Sigmoid colon (tissue), 7 donors: Measurements from ENCODE around the gene CRTC3. TPM values are rescaled to one million over a fixed set of nuclear protein-coding genes. Genes with fewer than 3 reads are reported as not detected.
"Not testable (repeated sequence)": the region's sequence is repeated elsewhere in the genome, so short reads cannot be mapped to it uniquely, and the experiment has no call there.

ENCODE experiments used
- DNase-seq: peaks from one replicate; pipeline ENCODE4 v3.0.0-alpha.2; 2019
- H3K27ac ChIP-seq, 4 donors: fragments of 200-600 bp; sonication (generic); one replicate each; pipeline ENCODE4 v1.5.1; 2016 to 2019; ENCODE audit warnings: mild to moderate bottlenecking in 1 of 4
- H3K27me3 ChIP-seq, 3 donors: fragments of 200-600 bp; sonication (generic); one replicate each; pipeline ENCODE4 v1.5.1; 2019; ENCODE audit warnings: mild to moderate bottlenecking in 1 of 3
- H3K36me3 ChIP-seq, 4 donors: fragments of 200-600 bp; sonication (generic); one replicate each; pipeline ENCODE4 v1.5.1; 2016 to 2019
- H3K4me1 ChIP-seq, 4 donors: fragments of 200-600 bp; sonication (generic); one replicate each; pipeline ENCODE4 v1.5.1; 2017 to 2019
- H3K4me3 ChIP-seq, 4 donors: fragments of 200-600 bp; sonication (generic); one replicate each; pipeline ENCODE4 v1.5.1; 2017 to 2019; ENCODE audit warnings: mild to moderate bottlenecking in 2 of 4, moderate library complexity in 1 of 4
- H3K9me3 ChIP-seq, 4 donors: fragments of 200-600 bp in 3 of 4; sonication (generic) in 3 of 4; one replicate each; pipeline versions ENCODE4 v1.5.1 to v1.6.1; 2013 to 2019
- CTCF ChIP-seq, 4 experiments: fragments of 450-650 bp in 3 of 4; fragments of 200-600 bp in 1 of 4; IDR thresholded peaks; one replicate each; pipeline ENCODE4 v1.5.1; 2016 to 2019; ENCODE audit warnings: antibody characterized with exemption in 4 of 4, mild to moderate bottlenecking in 3 of 4, moderate library complexity in 2 of 4
- EP300 ChIP-seq, 4 donors: sonication (generic); formaldehyde crosslinking; IDR thresholded peaks; one replicate each; pipeline ENCODE4 v1.6.1; 2017; ENCODE audit warnings: antibody characterized with exemption in 4 of 4
- POLR2A ChIP-seq, 2 donors: fragments of 450-650 bp; IDR thresholded peaks; one replicate each; pipeline ENCODE4 v1.6.1; 2016; ENCODE audit warnings: antibody characterized with exemption in 2 of 2, mild to moderate bottlenecking in 2 of 2, moderate library complexity in 2 of 2
- POLR2AphosphoS5 ChIP-seq, 4 donors: sonication (generic); formaldehyde crosslinking; IDR thresholded peaks; one replicate each; pipeline ENCODE4 v1.6.1; 2017; ENCODE audit warnings: antibody characterized with exemption in 4 of 4
- WGBS, 2 donors: extraction: QIAGEN DNeasy Blood & Tissue Kit; methylation state at CpG; one replicate each; pipeline ENCODE4 v1.1.7; 2013; 5-methylcytosine and 5-hydroxymethylcytosine counted together
- intact Hi-C: fragments of 100-400 bp; cut with DNase I; formaldehyde crosslinking; loops from one replicate; pipeline ENCODE4 v1.15.1; 2023
- polyA plus RNA-seq, 3 donors: library from polyadenylated mRNA; stranded (reverse); fragments of 200-250 nt; gene quantifications; one replicate each; pipeline ENCODE4 v1.2.3, GENCODE V29; 2013
- total RNA-seq, 4 donors: library from RNA; depleted of rRNA; stranded (reverse); fragments of >200 nt; gene quantifications; one replicate each; pipeline ENCODE4 v1.1.0, GENCODE V29; 2016
- donor health status: healthy with polysubstance abuse.
- donor health status: Bipolar disorder and iron deficiency.
- donor health status: healthy.

The CRTC3 gene
- total and polyA plus RNA-seq, 7 donors: 5.4 to 64.0 (median 27.6) TPM

- H3K4me1 ChIP-seq: no peaks in the 10 kb centered on the region
- no peak overlapping the region for H3K4me3 ChIP-seq
- no peaks in the 10 kb centered on the region for H3K36me3 ChIP-seq
- TF ChIP-seq CTCF (IDR thresholded peaks at IDR 0.05) (no peak), EP300 (IDR thresholded peaks at IDR 0.05) (no peak), POLR2AphosphoS5 (IDR thresholded peaks at IDR 0.05) (no peak), POLR2A (IDR thresholded peaks at IDR 0.05) (no peak)
- intact Hi-C loops: no loop called here
- no peak overlapping the region for H3K27ac ChIP-seq
- H3K27me3 ChIP-seq: no peaks in the 10 kb centered on the region
- H3K9me3 ChIP-seq: no peaks in the 10 kb centered on the region
- WGBS, 2 donors: 78 to 91% methylated on average over 11 of the region's 11 CpGs
- DNase-seq: no peak
These were observed 156.1 kb downstream of the CRTC3 start for GRCh38 chr15:90685591-90686434.

GRCh38 chr15:90686435-90687218 is 156.9 kb downstream of the CRTC3 start:
- H3K27me3 ChIP-seq: no peaks in the 10 kb centered on the region
- intact Hi-C loops: no loop called here
- DNase-seq: no peak
- H3K36me3 ChIP-seq: no peaks in the 10 kb centered on the region
- H3K4me1 ChIP-seq: no peaks in the 10 kb centered on the region
- no peaks in the 10 kb centered on the region for H3K9me3 ChIP-seq
- H3K4me3 ChIP-seq: no peak overlapping the region
- no peak overlapping the region for H3K27ac ChIP-seq
- 53 to 79% methylated on average over 3 of the region's 3 CpGs for WGBS, 2 donors
- no peak for TF ChIP-seq CTCF (IDR thresholded peaks at IDR 0.05)
- TF ChIP-seq EP300 (IDR thresholded peaks at IDR 0.05): no peak
- no peak for TF ChIP-seq POLR2AphosphoS5 (IDR thresholded peaks at IDR 0.05)
- TF ChIP-seq POLR2A (IDR thresholded peaks at IDR 0.05): no peak

GRCh38 chr15:90689326-90689961 is 159.7 kb downstream of the CRTC3 start:
- H3K4me3 ChIP-seq, H3K9me3 ChIP-seq, intact Hi-C loops, H3K36me3 ChIP-seq, DNase-seq, H3K4me1 ChIP-seq, H3K27ac ChIP-seq, H3K27me3 ChIP-seq: not testable (repeated sequence)
- WGBS, 2 donors: 81 to 90% methylated on average over 6 of the region's 6 CpGs

GRCh38 chr15:90690585-90690984 is 160.9 kb downstream of the CRTC3 start:
- intact Hi-C loops: no loop called here
- TF ChIP-seq POLR2AphosphoS5 (IDR thresholded peaks at IDR 0.05) (no peak), CTCF (IDR thresholded peaks at IDR 0.05) (no peak), EP300 (IDR thresholded peaks at IDR 0.05) (no peak), POLR2A (IDR thresholded peaks at IDR 0.05) (no peak)
- WGBS, 2 donors: 58 to 78% methylated on average over 2 of the region's 2 CpGs
- Histone ChIP-seq H3K4me1 (no peaks in the 10 kb centered on the region), H3K9me3 (no peaks in the 10 kb centered on the region), H3K27ac (no peak overlapping the region), H3K36me3 (no peaks in the 10 kb centered on the region), H3K4me3 (no peak overlapping the region), H3K27me3 (no peaks in the 10 kb centered on the region)
- DNase-seq: no peak

- Histone ChIP-seq H3K9me3 (no peaks in the 10 kb centered on the region), H3K36me3 (no peaks in the 10 kb centered on the region), H3K4me3 (no peak overlapping the region), H3K4me1 (no peaks in the 10 kb centered on the region), H3K27ac (no peak overlapping the region), H3K27me3 (no peaks in the 10 kb centered on the region)
- intact Hi-C loops: no loop called here
- no peak for DNase-seq
- TF ChIP-seq POLR2AphosphoS5 (IDR thresholded peaks at IDR 0.05) (no peak), EP300 (IDR thresholded peaks at IDR 0.05) (no peak), CTCF (IDR thresholded peaks at IDR 0.05) (no peak), POLR2A (IDR thresholded peaks at IDR 0.05) (no peak)
- 92 to 96% methylated on average over 4 of the region's 4 CpGs for WGBS, 2 donors
These were observed 161.6 kb downstream of the CRTC3 start for GRCh38 chr15:90691369-90691768.
